GM12892 (cell line): ENCODE results near the gene SURF4.
A peak's percentile ranks its signal among the peaks of the same experiment; 100 is the strongest.
"Not testable (repeated sequence)": the region's sequence is repeated elsewhere in the genome, so short reads cannot be mapped to it uniquely, and the experiment has no call there.

ENCODE experiments used
- DNase-seq: peaks from one replicate; pipeline ENCODE4 v3.0.0; 2011; ENCODE audit not compliant: insufficient read length
- FAIRE-seq: peaks from 2 replicates; lab custom pipeline; 2011; peaks lifted over from hg19 to GRCh38; lab: Jason Lieb, UNC
- POLR2A ChIP-seq: IDR thresholded peaks from 2 replicates; pipeline ENCODE4 v1.6.1; 2011; ENCODE audit warnings: low read depth, low read length, control low read depth
- POLR2AphosphoS5 ChIP-seq: IDR thresholded peaks from 2 replicates; pipeline ENCODE4 v1.6.1; 2011; ENCODE audit warnings: low read depth, low read length, control low read depth
- TAF1 ChIP-seq: IDR thresholded peaks from 2 replicates; pipeline ENCODE4 v1.6.1; 2011; ENCODE audit warnings: low read depth, mild to moderate bottlenecking, control low read depth, low read length, borderline replicate concordance

Gene SURF4

DNA sequence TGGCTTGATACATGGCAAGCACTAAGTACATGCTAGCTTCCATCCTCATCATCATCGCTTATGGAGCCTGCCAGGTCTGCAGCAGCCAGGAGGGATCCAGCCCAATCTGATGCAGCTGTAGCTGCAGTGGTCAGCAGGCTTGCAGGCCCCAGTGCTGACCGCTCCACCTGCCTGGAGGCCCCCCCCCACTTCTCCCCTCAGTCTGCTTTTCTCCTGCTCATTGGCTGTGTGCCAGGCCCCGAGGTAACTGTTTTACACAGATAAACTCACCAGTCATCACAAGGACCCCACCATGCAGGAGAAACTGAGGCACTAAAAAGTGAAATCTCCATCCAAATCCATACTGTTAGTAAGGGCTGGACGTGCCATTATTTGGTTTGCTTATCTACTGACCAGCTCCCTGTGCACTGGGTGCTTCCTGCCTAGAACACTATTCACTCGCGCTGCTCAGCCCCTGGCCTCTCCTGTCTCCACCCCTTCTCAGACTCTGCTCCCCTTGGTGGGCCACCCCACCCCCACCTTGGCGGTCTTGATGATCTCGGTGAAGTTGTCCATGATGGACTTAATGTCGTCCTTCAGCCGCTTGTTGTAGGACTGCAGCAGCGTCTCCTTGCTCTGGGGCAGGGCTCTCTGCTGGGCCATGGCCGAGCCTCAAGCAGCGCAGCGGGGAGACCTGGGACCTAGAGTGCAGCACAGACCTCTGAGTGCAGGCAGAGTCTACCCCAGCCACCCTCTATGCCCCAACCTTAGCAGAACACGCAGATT, 29.7 kb downstream of the SURF4 start:
- FAIRE-seq: peak; percentile 17
- TF ChIP-seq TAF1 (no peak), POLR2AphosphoS5 (no peak), POLR2A (no peak; the same call in 1 of the 2 replicates)
- no peak for DNase-seq

DNA sequence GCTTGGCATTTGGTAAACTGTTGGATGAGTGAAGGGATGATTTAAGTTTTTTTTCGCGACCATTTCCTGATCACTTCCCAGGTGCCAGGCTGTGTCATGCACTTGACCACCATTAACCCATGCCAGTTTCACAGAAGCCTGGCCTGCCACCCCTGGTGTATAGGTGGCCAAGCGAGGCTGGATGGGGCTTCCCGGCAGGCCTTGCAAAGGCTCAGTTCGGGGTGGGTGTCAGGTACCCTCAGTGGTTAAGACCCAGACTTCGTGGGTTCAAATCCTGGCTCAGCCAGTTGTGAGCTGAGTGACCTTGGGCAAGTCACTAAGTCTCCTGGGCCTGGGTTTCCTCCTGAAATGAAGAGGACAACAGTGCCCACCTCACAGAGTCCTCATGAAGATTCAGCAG, 30.3 kb downstream of the SURF4 start:
- TF ChIP-seq TAF1 (no peak), POLR2A (no peak), POLR2AphosphoS5 (no peak)
- DNase-seq (no peak), FAIRE-seq (no peak)

- no peak for DNase-seq
- TF ChIP-seq POLR2A (no peak), TAF1 (no peak), POLR2AphosphoS5 (no peak)
- no peak for FAIRE-seq
Measured at GRCh38 chr9:133344979-133345378, 30.9 kb downstream of the SURF4 start.

GRCh38 chr9:133344071-133344470, 31.8 kb downstream of the SURF4 start:
- DNase-seq: no peak
- no peak for FAIRE-seq
- TF ChIP-seq POLR2A: no peak
- no peak for TF ChIP-seq POLR2AphosphoS5
- TF ChIP-seq TAF1: no peak

- no peak for TF ChIP-seq POLR2AphosphoS5
- no peak for TF ChIP-seq TAF1
- TF ChIP-seq POLR2A: no peak
- DNase-seq: no peak
Measured at GRCh38 chr9:133342570-133342969, 33.3 kb downstream of the SURF4 start.

DNA sequence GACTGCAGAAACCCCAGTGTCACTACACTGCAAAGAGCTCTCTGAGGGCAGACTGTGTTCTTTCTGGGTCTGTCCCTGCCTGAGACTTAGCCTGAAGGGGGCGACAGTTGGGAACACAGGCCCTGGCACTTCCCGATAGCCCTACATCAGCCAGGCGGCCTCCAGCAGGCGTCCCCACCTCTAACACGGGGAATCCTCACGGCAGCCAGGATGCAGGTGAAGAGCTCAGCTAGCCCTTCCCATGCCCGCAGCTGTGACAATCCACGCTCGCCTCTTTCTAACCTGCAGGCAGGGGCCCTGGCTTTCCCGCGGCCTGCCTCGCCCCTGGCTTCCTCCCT, 33.8 kb downstream of the SURF4 start:
- no peak for DNase-seq
- TF ChIP-seq TAF1 (no peak), POLR2A (no peak), POLR2AphosphoS5 (no peak)
- FAIRE-seq: no peak

More at GRCh38 chr9:133342570-133342969, 33.3 kb downstream of the SURF4 start:
- FAIRE-seq: no peak

DNA sequence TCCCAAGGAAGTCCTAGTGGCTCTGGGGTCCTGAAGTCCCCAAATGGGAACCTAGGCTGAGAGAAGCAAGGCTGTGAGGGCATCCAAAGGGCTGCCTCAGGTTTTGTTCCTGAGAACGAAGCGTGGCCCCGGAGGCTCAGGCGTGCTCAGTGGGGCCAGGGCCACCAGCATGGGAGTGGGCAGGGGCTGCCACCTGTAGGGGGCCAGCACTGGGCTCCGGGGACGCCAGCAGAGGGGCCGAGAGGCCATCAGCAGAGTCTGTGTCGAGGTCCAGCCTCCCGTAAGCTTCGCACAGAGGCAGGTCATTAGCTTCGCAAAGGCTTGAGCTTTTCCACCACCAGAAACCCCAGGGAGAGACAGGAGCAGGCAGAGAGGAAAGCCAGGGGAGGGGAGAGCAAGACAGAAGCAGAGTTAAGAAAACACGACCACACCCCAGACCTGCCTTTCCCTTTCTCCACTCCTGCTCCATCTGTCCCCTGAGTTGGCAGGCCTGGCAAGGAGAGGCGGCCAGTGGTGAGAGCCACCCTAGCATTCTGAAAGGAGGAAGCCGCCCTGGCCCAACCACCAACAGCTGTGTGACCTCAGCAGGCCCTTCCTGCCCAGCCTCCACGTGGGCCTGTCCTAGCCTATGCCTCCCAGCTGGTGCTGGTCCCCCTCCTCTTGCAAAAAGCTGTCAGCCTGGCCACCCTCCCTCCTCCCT, 34.3 kb downstream of the SURF4 start:
- DNase-seq (no peak), FAIRE-seq (no peak)
- TF ChIP-seq POLR2A (no peak), POLR2AphosphoS5 (no peak), TAF1 (no peak)

DNA sequence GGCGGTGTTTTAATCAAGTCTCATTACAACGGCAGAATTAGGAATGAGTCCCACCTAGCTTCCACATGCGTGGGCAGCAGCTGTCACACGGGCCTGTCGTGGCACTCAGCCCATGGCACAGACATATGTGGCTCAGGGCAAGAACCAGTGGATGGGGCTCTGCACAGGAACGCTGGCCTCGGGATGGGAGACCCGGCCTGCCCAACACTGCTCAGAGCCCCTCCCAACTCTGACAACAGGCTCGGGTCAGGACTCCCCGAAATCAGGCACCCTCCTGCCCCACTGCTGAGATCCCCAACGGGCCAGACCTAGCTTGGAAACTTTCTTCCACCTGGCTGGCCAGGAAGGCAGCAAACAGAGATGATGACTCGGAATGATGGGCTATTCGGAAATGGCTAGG, 34.9 kb downstream of the SURF4 start:
- FAIRE-seq: no peak
- TF ChIP-seq POLR2A (no peak), POLR2AphosphoS5 (no peak), TAF1 (no peak)
- DNase-seq: no peak

GRCh38 chr9:133340256-133340655, 35.6 kb downstream of the SURF4 start:
- FAIRE-seq (no peak), DNase-seq (no peak)

GRCh38 chr9:133339641-133340040, 36.2 kb downstream of the SURF4 start:
- no peak for FAIRE-seq
- DNase-seq: no peak
- TF ChIP-seq POLR2A (no peak), TAF1 (no peak), POLR2AphosphoS5 (no peak)

More at GRCh38 chr9:133340256-133340655, 35.6 kb downstream of the SURF4 start:
- no peak for TF ChIP-seq POLR2AphosphoS5
- no peak for TF ChIP-seq POLR2A
- no peak for TF ChIP-seq TAF1

DNA sequence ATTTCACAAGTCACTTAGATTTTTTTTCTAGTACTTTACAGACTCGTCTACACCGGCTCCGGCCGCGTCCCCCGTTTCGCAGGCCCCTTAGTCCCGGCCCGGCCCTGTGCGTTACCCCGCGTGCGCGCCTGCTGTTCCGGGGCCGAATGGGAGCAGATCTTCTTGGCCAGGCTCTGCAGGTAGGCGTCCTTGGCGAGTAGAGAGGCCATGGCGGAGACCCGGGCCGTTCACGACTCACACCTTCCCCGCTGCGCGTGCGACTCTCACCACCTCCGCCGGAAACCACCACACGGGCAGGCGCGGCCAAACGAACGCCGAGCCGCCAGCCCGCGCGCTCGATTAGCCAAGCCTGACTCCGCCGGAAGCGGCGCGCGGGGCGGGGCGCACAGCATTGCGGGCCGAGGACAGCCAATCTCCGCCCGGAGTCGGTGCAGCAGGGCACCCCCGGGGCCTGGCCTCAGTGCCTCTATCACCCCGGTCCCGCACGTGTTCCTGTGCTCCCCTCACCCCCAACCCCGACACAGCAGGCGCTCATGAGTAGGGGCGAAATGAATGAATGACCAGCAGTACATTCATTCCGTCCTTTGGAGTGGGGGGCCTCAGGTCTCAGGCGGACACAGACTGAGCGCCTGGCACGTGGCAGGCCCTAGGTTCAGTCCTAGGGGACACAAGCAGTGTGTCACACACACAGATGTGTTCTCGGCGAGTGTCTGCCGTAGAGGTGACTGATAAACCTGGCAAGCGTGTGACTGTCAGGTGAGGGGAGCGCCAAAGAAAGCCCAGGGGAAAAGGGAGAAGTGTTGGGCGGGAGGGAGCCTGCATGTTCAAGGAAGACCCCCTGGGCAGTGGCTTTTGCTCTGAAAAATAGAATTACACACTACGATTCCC, 39.7 kb downstream of the SURF4 start, which contains the start of gene SURF6:
SURF6 (minus strand) TSS at position 265 of the 888 bp plus-strand sequence; CDS start at position 209, 56 bp downstream.
- peak; percentile 74 for TF ChIP-seq POLR2AphosphoS5
- 0 out of 2 replicates have a peak, but pooled peaks have one; percentile 53 for TF ChIP-seq TAF1
- peak; percentile 87; the same call in 1 of the 2 replicates for TF ChIP-seq POLR2A
- peak; percentile 93 for DNase-seq
- peak; percentile 99 for FAIRE-seq

DNA sequence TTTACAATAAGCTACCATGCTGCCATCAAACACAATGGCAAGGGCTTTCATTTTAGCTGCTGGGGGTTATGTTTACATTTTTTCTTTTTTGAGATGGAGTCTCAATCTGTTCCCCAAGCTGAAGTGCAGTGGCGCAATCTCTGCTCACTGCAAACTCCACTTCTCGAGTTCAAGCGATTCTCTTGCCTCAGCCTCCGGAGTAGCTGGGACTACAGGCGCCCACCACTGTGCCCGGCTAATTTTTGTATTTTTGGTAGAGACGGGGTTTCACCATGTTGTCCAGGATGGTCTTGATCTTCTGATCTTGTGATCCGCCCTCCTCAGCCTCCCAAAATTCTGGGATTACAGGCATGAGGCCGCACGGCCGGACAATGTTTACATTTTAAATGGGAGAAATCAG, 41.0 kb downstream of the SURF4 start:
- not testable (repeated sequence) for FAIRE-seq, DNase-seq
